MM.1S (cell line): ENCODE measurements around the gene FAHD1.

Source experiments
- DNase-seq: peaks from one replicate; pipeline ENCODE4 v3.0.0-alpha.2; 2015
- H2AFZ ChIP-seq: fragments of 300-600 bp; sonication (generic); 2 replicates; pipeline ENCODE4 v1.6.0; 2016; ENCODE audit warnings: antibody characterized with exemption, low read length
- H3F3A ChIP-seq: fragments of 300-600 bp; sonication (generic); 2 replicates; pipeline ENCODE4 v1.6.1; 2016; ENCODE audit warnings: mild to moderate bottlenecking, antibody characterized with exemption, low read length, moderate library complexity, mixed read lengths; ENCODE audit not compliant: insufficient read depth
- H3K27ac ChIP-seq: fragments of 300-600 bp; sonication (generic); 2 replicates; pipeline ENCODE4 v1.5.1; 2016; ENCODE audit warnings: mild to moderate bottlenecking, low read length
- H3K27me3 ChIP-seq: fragments of 300-600 bp; sonication (generic); replicated peaks from 2 replicates; pipeline ENCODE4 v1.6.0; 2016; ENCODE audit warnings: low read length; ENCODE audit not compliant: insufficient read depth
- H3K36me3 ChIP-seq: fragments of 300-600 bp; sonication (generic); replicated peaks from 2 replicates; pipeline ENCODE4 v1.6.1; 2016; ENCODE audit warnings: mild to moderate bottlenecking, low read length, mixed read lengths; ENCODE audit not compliant: insufficient read depth
- H3K4me1 ChIP-seq: fragments of 300-600 bp; sonication (generic); 2 replicates; pipeline ENCODE4 v1.6.1; 2016; ENCODE audit warnings: low read length, mixed read lengths
- H3K4me2 ChIP-seq: fragments of 300-600 bp; sonication (generic); 2 replicates; pipeline ENCODE4 v1.6.0; 2016; ENCODE audit warnings: low read depth, low read length
- H3K4me3 ChIP-seq: fragments of 300-600 bp; sonication (generic); 2 replicates; pipeline ENCODE4 v1.5.1; 2016; ENCODE audit warnings: low read length, mixed read lengths
- H3K79me2 ChIP-seq: fragments of 300-600 bp; sonication (generic); 2 replicates; pipeline ENCODE4 v1.6.1; 2016; ENCODE audit warnings: mixed run types, low read length, mixed read lengths
- H3K9ac ChIP-seq: fragments of 300-600 bp; sonication (generic); 2 replicates; pipeline ENCODE4 v1.6.1; 2016; ENCODE audit warnings: low read length, mixed read lengths
- H3K9me2 ChIP-seq: fragments of 300-600 bp; sonication (generic); replicated peaks from 2 replicates; pipeline ENCODE4 v1.6.1; 2016; ENCODE audit warnings: mild to moderate bottlenecking, low read length, mixed read lengths; ENCODE audit not compliant: insufficient read depth
- H3K9me3 ChIP-seq: fragments of 300-600 bp; sonication (generic); replicated peaks from 2 replicates; pipeline ENCODE4 v1.6.1; 2016; ENCODE audit warnings: mild to moderate bottlenecking, low read length, mixed read lengths; ENCODE audit not compliant: insufficient read depth
- H4K20me1 ChIP-seq: fragments of 300-600 bp; sonication (generic); 2 replicates; pipeline ENCODE4 v1.6.1; 2016; ENCODE audit warnings: mild to moderate bottlenecking, low read length, moderate library complexity, mixed read lengths; ENCODE audit not compliant: insufficient read depth
- EZH2 ChIP-seq: fragments of 300-600 bp; sonication (generic); optimal IDR thresholded peaks from 2 replicates; pipeline ENCODE3; 2017; ENCODE audit warnings: low read depth, mild to moderate bottlenecking, antibody characterized with exemption, low read length, mixed read lengths
- EZH2phosphoT487 ChIP-seq: fragments of 300-600 bp; sonication (generic); IDR thresholded peaks from 2 replicates; pipeline ENCODE4 v1.6.1; 2018; ENCODE audit warnings: antibody characterized with exemption, low read length
- TF ChIP-seq, protein P1 (sequence below): fragments of 300-600 bp; sonication (generic); IDR thresholded peaks from 2 replicates; pipeline ENCODE4 v1.5.1; 2016; ENCODE audit warnings: antibody characterized with exemption, low read length, mixed read lengths

FAHD1 gene

GRCh38 chr16:1791256-1791942 is 35.6 kb upstream of the FAHD1 start:
- Histone ChIP-seq H3K79me2 (peaks cover 13% of the 10 kb centered on the region), H3K9ac (no peak overlapping the region), H2AFZ (no peak overlapping the region), H4K20me1 (no peaks in the 10 kb centered on the region), H3K9me3 (no peaks in the 10 kb centered on the region), H3K4me2 (no peak overlapping the region), H3K27ac (no peak overlapping the region), H3K4me1 (no peaks in the 10 kb centered on the region), H3F3A (no peaks in the 10 kb centered on the region), H3K9me2 (no peaks in the 10 kb centered on the region), H3K36me3 (no peaks in the 10 kb centered on the region), H3K4me3 (no peak overlapping the region), H3K27me3 (no peaks in the 10 kb centered on the region)
- TF ChIP-seq, protein P1, sequence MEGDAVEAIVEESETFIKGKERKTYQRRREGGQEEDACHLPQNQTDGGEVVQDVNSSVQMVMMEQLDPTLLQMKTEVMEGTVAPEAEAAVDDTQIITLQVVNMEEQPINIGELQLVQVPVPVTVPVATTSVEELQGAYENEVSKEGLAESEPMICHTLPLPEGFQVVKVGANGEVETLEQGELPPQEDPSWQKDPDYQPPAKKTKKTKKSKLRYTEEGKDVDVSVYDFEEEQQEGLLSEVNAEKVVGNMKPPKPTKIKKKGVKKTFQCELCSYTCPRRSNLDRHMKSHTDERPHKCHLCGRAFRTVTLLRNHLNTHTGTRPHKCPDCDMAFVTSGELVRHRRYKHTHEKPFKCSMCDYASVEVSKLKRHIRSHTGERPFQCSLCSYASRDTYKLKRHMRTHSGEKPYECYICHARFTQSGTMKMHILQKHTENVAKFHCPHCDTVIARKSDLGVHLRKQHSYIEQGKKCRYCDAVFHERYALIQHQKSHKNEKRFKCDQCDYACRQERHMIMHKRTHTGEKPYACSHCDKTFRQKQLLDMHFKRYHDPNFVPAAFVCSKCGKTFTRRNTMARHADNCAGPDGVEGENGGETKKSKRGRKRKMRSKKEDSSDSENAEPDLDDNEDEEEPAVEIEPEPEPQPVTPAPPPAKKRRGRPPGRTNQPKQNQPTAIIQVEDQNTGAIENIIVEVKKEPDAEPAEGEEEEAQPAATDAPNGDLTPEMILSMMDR, result no peak
- TF ChIP-seq EZH2phosphoT487, result no peak
- TF ChIP-seq EZH2, result no peak
- DNase-seq, result no peak

- TF ChIP-seq EZH2phosphoT487, result no peak
- TF ChIP-seq EZH2, result no peak
- TF ChIP-seq, protein P1, result no peak
- H3K9ac ChIP-seq, result no peak overlapping the region
Observed at GRCh38 chr16:1791943-1792812, 34.8 kb upstream of the FAHD1 start.

DNA sequence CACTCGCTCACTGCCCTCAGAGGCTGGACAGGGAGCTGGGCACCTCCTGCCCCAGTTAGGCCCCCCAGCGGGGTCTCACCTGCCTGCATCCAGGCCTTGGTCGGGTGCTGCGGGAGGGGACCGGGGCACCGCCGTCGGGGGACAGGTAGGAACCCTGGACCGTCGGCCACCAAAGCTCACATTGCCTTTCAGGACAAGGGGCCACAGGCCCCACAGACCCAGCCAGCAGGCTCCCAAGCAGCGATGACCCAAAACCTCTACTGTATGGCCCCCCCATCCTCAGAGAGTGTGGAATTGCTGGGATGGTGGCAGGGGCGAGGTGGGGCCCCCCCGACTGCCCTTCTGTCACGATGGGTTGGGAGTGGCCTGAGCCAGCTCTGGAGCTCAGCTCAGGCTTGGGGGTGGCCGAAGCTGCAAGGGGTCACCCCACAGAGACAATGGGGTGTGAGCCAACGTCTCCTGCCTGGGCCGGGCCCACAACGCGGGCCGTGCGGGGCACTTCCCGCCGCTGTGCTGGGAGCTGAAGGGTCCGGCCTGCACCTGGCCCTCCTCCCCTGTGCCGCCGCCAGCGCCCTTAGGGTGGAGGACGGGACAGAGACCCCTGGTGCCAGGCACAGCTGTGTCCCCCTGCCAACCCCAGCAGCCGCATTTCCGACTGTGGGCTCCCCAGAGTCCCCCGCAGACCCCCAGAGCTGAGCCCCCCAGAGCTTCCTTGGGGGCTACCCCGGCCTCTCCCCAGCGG is 34.0 kb upstream of the FAHD1 start:
- no peaks in the 10 kb centered on the region for H3K27me3 ChIP-seq
- no peaks in the 10 kb centered on the region for H3K9me2 ChIP-seq
- H3K4me1 ChIP-seq, result no peaks in the 10 kb centered on the region
- no peak overlapping the region for H3K4me3 ChIP-seq
- H3K79me2 ChIP-seq, result no peaks in the 10 kb centered on the region
- no peaks in the 10 kb centered on the region for H4K20me1 ChIP-seq
- TF ChIP-seq EZH2, result no peak
- TF ChIP-seq, protein P1, result no peak
- no peak for TF ChIP-seq EZH2phosphoT487
- H3F3A ChIP-seq, result no peaks in the 10 kb centered on the region
- H3K36me3 ChIP-seq, result no peaks in the 10 kb centered on the region
- H3K4me2 ChIP-seq, result no peak overlapping the region
- DNase-seq, result no peak
- H3K27ac ChIP-seq, result no peak overlapping the region
- no peaks in the 10 kb centered on the region for H3K9me3 ChIP-seq
- no peak overlapping the region for H2AFZ ChIP-seq
- no peak overlapping the region for H3K9ac ChIP-seq

More at GRCh38 chr16:1791943-1792812, 34.8 kb upstream of the FAHD1 start:
- Histone ChIP-seq H3K9me2 (no peaks in the 10 kb centered on the region), H3K4me3 (no peak overlapping the region), H3F3A (no peaks in the 10 kb centered on the region), H3K4me1 (no peaks in the 10 kb centered on the region), H3K36me3 (no peaks in the 10 kb centered on the region), H3K9me3 (no peaks in the 10 kb centered on the region), H3K4me2 (no peak overlapping the region), H3K27ac (no peak overlapping the region), H2AFZ (no peak overlapping the region), H4K20me1 (no peaks in the 10 kb centered on the region), H3K27me3 (no peaks in the 10 kb centered on the region), H3K79me2 (peaks cover 5% of the 10 kb centered on the region; the same call in 1 of the 2 replicates)
- DNase-seq, result no peak
